PFSK-1 (cell line): ENCODE measurements around the gene ZBTB16.

Experiments used
- POLR2AphosphoS5 ChIP-seq: IDR thresholded peaks from 2 replicates; pipeline ENCODE4 v1.6.1; 2012; ENCODE audit warnings: low read depth, mild to moderate bottlenecking, control low read depth, low read length, moderate library complexity
- TAF1 ChIP-seq: IDR thresholded peaks from 2 replicates; pipeline ENCODE4 v1.6.1; 2012; ENCODE audit warnings: low read length, control low read depth, borderline replicate concordance; ENCODE audit not compliant: insufficient read depth
- TF ChIP-seq, protein P1 (sequence below), 2 experiments: IDR thresholded peaks; 2 replicates each; pipeline versions ENCODE4 v1.6.1 to v1.8.0; 2011 to 2012; ENCODE audit warnings: low read depth in 2 of 2, low read length in 2 of 2, control low read depth in 1 of 2, inconsistent platforms in 1 of 2, mild to moderate bottlenecking in 1 of 2, moderate library complexity in 1 of 2; ENCODE audit not compliant: insufficient read depth in 1 of 2

DNA sequence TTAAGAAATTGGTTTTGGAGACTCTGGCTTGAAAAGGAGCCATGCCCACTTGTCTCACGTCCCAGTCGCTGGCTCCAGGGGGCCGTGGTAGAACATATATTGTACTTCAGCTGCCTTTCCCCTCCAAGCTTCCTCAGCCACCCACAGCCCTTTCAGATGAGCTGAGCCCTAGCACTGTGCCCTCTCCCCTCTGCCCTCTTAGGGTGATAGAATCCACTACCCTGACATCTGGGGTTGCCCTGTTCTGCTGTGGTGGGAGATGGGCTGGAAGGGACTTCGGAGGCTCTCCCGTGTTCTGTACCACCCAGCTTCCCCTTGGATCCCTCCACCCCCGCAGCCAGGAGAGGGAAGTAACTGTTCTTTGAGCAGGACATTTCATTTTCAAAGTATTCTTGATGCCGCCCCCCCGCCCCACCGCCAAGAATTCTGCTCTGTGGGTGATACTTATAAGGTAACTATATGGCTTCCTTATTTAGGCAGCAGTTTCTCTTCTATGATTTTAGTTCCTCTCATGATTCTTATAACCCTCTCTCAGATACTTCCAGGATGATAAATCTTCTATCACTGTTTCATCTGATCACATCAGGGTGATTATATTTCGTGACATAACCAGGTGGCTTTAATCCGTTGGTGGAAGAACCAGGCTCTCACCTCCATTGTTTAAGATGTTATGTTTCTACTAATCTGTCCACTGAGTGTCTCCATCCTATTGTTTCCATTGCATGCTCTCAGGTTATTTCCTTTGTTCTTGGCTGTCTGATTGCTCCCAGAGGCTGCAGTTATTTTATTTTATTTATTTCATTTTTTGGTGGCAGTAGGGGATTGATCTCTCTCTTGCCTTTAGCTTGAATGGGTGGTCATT lies 24.1 kb downstream of the ZBTB16 start:
- TF ChIP-seq POLR2AphosphoS5 (no peak), TAF1 (no peak)
- TF ChIP-seq, protein P1, sequence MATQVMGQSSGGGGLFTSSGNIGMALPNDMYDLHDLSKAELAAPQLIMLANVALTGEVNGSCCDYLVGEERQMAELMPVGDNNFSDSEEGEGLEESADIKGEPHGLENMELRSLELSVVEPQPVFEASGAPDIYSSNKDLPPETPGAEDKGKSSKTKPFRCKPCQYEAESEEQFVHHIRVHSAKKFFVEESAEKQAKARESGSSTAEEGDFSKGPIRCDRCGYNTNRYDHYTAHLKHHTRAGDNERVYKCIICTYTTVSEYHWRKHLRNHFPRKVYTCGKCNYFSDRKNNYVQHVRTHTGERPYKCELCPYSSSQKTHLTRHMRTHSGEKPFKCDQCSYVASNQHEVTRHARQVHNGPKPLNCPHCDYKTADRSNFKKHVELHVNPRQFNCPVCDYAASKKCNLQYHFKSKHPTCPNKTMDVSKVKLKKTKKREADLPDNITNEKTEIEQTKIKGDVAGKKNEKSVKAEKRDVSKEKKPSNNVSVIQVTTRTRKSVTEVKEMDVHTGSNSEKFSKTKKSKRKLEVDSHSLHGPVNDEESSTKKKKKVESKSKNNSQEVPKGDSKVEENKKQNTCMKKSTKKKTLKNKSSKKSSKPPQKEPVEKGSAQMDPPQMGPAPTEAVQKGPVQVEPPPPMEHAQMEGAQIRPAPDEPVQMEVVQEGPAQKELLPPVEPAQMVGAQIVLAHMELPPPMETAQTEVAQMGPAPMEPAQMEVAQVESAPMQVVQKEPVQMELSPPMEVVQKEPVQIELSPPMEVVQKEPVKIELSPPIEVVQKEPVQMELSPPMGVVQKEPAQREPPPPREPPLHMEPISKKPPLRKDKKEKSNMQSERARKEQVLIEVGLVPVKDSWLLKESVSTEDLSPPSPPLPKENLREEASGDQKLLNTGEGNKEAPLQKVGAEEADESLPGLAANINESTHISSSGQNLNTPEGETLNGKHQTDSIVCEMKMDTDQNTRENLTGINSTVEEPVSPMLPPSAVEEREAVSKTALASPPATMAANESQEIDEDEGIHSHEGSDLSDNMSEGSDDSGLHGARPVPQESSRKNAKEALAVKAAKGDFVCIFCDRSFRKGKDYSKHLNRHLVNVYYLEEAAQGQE (IDR thresholded peaks at IDR 0.05; ENCODE audit: insufficient read depth in 1 of 2, low read depth in 2 of 2, low read length in 2 of 2) = no peak
